ENCODE data around the gene KIF21A.

GRCh38 chr12:39348523-39348922 lies 94.4 kb downstream of the KIF21A start:
- no peak for TF ChIP-seq FOXM1 (IDR thresholded peaks at IDR 0.05; ENCODE audit: low read depth)
- no peak for TF ChIP-seq CTCF (IDR thresholded peaks at IDR 0.05)
- TF ChIP-seq TAF1 (IDR thresholded peaks at IDR 0.05; ENCODE audit: borderline replicate concordance, low read depth, low read length), result no peak
- TF ChIP-seq RCOR1 (IDR thresholded peaks at IDR 0.05; ENCODE audit: low read length), result no peak
- TF ChIP-seq RAD21 (IDR thresholded peaks at IDR 0.05; ENCODE audit: low read length), result no peak
- no peak for TF ChIP-seq REST (IDR thresholded peaks at IDR 0.05; ENCODE audit: low read depth, low read length)
- no peak for TF ChIP-seq MAX (IDR thresholded peaks at IDR 0.05; ENCODE audit: low read depth)
- TF ChIP-seq MXI1 (IDR thresholded peaks at IDR 0.05; ENCODE audit: low read depth, low read length), result no peak

Data from SK-N-SH (cell line).